ENCODE data around the gene NOTCH1.

Gene NOTCH1

DNA sequence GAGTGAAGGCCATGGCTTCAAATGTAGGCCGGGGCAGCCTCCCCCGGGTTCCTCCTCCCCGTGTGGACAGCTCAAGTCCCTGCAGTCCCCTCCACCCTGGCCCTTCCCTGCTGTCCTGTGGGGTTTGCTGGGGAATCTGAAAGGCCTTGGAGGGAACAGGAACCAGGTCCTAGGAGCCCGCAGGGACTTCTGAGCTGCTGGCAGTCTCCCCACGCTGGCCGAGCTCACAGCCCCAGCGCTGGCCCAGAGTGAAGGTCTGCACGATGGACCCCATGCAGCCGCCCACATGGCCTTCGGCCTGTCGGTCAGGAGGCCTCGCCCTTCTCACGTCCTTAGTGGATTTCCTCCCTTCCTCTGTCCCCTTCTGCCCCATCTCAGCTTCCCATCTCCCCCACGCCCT, 25.7 kb upstream of the NOTCH1 start:
- Mint-ChIP-seq H3K36me3 (ENCODE audit: low read depth) (no peaks in the 10 kb centered on the region), H3K9me3 (no peaks in the 10 kb centered on the region), H3K27ac (no peak overlapping the region), H3K4me1 (peaks cover 2% of the 10 kb centered on the region), H3K4me3 (no peak overlapping the region), H3K27me3 (no peaks in the 10 kb centered on the region)
- DNase-seq, result no peak
- ATAC-seq, result no peak

DNA sequence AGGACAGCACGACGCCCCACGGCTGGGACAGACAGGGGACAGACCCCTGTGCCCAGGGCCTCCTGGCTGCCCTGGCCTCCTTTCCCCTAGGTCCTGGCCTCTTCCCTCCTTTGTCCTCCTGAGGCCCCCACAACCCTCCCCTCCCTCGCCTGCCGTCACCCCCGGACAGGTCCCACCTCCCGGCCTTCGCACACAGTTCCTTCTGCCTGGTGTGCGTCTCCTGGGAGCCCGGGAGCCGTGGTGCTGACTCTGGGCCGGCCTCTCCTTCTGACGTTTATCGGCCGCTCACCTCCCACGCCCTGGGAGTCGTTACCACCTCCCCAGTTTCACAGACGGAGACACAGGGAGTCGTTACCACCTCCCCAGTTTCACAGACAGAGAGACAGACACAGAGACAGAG, 25.1 kb upstream of the NOTCH1 start:
- no peak for ATAC-seq
- H3K4me1 Mint-ChIP-seq, result no peaks in the 10 kb centered on the region
- H3K4me3 Mint-ChIP-seq, result no peak overlapping the region
- no peaks in the 10 kb centered on the region for H3K27me3 Mint-ChIP-seq
- no peaks in the 10 kb centered on the region for H3K36me3 Mint-ChIP-seq (ENCODE audit: low read depth)
- DNase-seq, result no peak
- no peaks in the 10 kb centered on the region for H3K9me3 Mint-ChIP-seq
- no peak overlapping the region for H3K27ac Mint-ChIP-seq

DNA sequence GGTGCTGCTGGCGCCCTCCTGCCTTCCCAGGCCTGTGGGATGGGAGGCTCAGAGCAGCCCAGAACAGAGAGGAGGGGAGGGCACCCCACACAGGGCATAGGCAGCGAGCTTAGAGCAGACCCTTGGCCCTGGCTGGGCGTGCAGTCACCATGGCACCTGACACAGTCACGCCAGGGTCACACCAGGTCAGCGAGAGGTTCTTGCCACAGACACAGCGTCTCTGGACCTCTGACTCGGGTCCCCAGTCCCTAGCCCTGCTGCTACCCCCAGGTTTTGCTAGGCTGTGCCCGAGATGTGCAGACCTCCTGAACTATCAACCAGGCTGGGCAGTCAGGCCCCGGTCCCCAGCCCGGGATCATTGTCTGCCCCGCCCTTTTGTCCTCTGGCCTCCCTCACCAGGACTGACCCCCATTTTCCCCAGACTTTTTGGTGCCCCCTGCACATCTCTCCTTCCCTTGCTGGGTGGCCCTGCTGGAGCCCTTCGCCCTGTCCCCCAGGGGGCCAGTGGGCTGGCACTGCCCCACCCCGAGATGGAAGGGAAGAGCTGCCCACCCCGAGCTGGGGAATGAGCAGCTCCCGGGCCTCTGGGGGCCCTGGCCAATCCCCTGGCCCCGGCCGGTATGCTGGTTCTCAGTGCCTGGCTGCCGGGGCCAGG, 24.5 kb upstream of the NOTCH1 start:
- DNase-seq (no peak), ATAC-seq (no peak)
- no peak overlapping the region for H3K27ac Mint-ChIP-seq
- H3K4me3 Mint-ChIP-seq, result no peak overlapping the region
- no peaks in the 10 kb centered on the region for H3K9me3 Mint-ChIP-seq
- no peaks in the 10 kb centered on the region for H3K4me1 Mint-ChIP-seq
- no peaks in the 10 kb centered on the region for H3K36me3 Mint-ChIP-seq (ENCODE audit: low read depth)
- no peaks in the 10 kb centered on the region for H3K27me3 Mint-ChIP-seq

DNA sequence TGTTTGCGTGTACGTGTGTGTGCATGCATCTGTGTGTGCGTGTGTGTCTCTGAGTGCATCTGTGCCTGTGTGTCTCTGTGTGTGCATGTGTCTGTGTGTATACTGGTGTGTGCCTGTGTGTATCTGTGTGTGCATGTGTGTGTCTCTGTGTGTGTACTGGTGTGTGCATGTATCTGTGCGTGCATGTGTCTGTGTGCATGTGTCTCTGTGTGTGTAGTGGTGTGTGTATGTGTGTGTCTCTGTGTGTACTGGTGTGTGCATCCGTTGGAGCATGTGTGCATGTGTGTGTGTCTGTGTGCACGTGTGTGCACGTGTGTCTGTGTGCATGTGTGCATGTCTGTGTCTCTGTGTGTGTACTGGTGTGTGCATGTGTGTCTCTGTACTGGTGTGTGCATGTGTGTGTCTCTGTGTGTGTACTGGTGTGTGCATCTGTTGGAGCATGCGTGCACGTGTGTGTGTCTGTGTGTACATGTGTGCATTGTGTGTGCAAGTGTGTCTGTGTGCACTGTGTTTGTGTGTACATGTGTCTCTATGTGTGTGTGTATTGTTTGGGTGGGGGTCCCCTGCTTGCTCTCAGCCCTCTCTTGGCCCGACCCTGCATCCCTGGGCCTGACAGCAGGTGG, 23.8 kb upstream of the NOTCH1 start:
- H3K36me3 Mint-ChIP-seq (ENCODE audit: low read depth), result no peaks in the 10 kb centered on the region
- no peak overlapping the region for H3K4me3 Mint-ChIP-seq
- H3K27me3 Mint-ChIP-seq, result no peaks in the 10 kb centered on the region
- DNase-seq, result no peak
- no peaks in the 10 kb centered on the region for H3K4me1 Mint-ChIP-seq
- no peaks in the 10 kb centered on the region for H3K9me3 Mint-ChIP-seq
- H3K27ac Mint-ChIP-seq, result peak overlapping the region; percentile 1
- ATAC-seq, result no peak

GRCh38 chr9:136568288-136569081, 22.6 kb upstream of the NOTCH1 start:
- H3K4me1 Mint-ChIP-seq, result no peaks in the 10 kb centered on the region
- H3K27me3 Mint-ChIP-seq, result no peaks in the 10 kb centered on the region
- no peaks in the 10 kb centered on the region for H3K36me3 Mint-ChIP-seq (ENCODE audit: low read depth)
- H3K27ac Mint-ChIP-seq, result no peak overlapping the region
- H3K9me3 Mint-ChIP-seq, result no peaks in the 10 kb centered on the region
- H3K4me3 Mint-ChIP-seq, result no peak overlapping the region
- DNase-seq, result no peak
- no peak for ATAC-seq

GRCh38 chr9:136567651-136568287, 21.9 kb upstream of the NOTCH1 start:
- no peak for DNase-seq
- Mint-ChIP-seq H3K4me3 (no peak overlapping the region), H3K27me3 (no peaks in the 10 kb centered on the region), H3K27ac (no peak overlapping the region), H3K4me1 (no peaks in the 10 kb centered on the region), H3K36me3 (ENCODE audit: low read depth) (no peaks in the 10 kb centered on the region), H3K9me3 (no peaks in the 10 kb centered on the region)
- ATAC-seq, result no peak

GRCh38 chr9:136566901-136567300, 21.1 kb upstream of the NOTCH1 start:
- H3K9me3 Mint-ChIP-seq, result no peaks in the 10 kb centered on the region
- H3K4me3 Mint-ChIP-seq, result no peak overlapping the region

DNA sequence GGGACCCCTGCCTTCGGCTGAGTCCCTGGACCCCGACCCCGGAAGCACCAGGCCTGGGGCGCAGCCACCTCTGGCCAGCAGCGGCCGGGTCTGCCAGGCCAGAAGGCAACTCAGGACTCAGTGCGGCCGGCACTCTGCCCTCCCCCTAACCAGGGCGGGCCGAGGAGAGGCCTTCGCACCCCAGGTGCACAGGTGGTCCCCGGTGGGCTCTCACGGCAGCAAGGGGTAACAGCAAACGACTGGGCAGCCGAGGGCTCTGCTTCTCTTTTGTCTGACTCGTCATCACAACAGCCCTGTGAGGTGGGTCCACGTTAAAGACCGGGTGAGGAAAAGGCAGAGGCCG, 20.7 kb upstream of the NOTCH1 start:
- H3K36me3 Mint-ChIP-seq (ENCODE audit: low read depth), result no peaks in the 10 kb centered on the region
- no peaks in the 10 kb centered on the region for H3K27me3 Mint-ChIP-seq
- H3K4me3 Mint-ChIP-seq, result no peak overlapping the region
- no peak for ATAC-seq
- DNase-seq, result no peak
- no peaks in the 10 kb centered on the region for H3K9me3 Mint-ChIP-seq
- no peak overlapping the region for H3K27ac Mint-ChIP-seq
- H3K4me1 Mint-ChIP-seq, result no peaks in the 10 kb centered on the region

More at GRCh38 chr9:136566901-136567300, 21.1 kb upstream of the NOTCH1 start:
- ATAC-seq (no peak), DNase-seq (no peak)
- Mint-ChIP-seq H3K4me1 (no peaks in the 10 kb centered on the region), H3K27me3 (no peaks in the 10 kb centered on the region), H3K27ac (no peak overlapping the region), H3K36me3 (ENCODE audit: low read depth) (no peaks in the 10 kb centered on the region)

- Mint-ChIP-seq H3K4me3 (no peak overlapping the region), H3K9me3 (no peaks in the 10 kb centered on the region), H3K27me3 (no peaks in the 10 kb centered on the region), H3K4me1 (no peaks in the 10 kb centered on the region), H3K27ac (no peak overlapping the region), H3K36me3 (ENCODE audit: low read depth) (no peaks in the 10 kb centered on the region)
- DNase-seq (no peak), ATAC-seq (no peak)
These were observed 20.1 kb upstream of the NOTCH1 start for GRCh38 chr9:136565715-136566552.

- Mint-ChIP-seq H3K36me3 (ENCODE audit: low read depth) (no peaks in the 10 kb centered on the region), H3K27me3 (no peaks in the 10 kb centered on the region), H3K4me3 (no peak overlapping the region), H3K4me1 (no peaks in the 10 kb centered on the region), H3K27ac (no peak overlapping the region), H3K9me3 (no peaks in the 10 kb centered on the region)
- DNase-seq (no peak), ATAC-seq (no peak)
These were observed 19.4 kb upstream of the NOTCH1 start for GRCh38 chr9:136565086-136565714.

DNA sequence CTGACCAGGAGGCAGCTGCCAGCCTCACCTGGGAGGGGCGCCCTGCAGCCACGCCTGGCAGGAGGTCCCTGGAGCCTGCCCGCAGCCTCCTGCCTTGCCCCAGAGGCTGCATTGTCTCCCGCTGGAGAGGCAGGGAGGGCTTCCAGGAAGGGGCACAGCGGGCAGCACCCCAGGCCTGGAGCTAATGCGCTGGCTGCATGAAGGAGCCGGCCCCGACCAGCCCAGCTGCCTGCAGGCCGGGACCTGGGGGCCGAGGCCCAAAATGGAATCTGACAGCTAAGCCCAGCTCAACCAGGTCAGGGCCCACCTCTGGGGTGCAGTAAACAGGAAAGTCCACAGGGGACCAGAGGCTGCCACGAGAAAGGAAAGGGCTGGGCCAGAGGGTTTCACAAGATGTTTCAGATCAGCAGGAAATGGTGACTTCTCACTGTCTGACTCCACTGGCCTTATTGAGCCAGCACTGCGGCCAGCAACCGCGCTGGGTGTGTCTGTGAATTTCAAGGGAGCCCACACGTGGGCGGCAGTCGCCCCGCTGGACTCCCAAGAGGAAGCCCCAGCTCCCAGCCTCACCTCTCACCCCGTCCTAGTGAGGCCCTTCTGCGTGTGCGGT, 18.6 kb upstream of the NOTCH1 start:
- no peaks in the 10 kb centered on the region for H3K27me3 Mint-ChIP-seq
- no peaks in the 10 kb centered on the region for H3K36me3 Mint-ChIP-seq (ENCODE audit: low read depth)
- no peaks in the 10 kb centered on the region for H3K9me3 Mint-ChIP-seq
- DNase-seq (no peak), ATAC-seq (no peak)
- H3K4me3 Mint-ChIP-seq, result no peak overlapping the region
- H3K27ac Mint-ChIP-seq, result no peak overlapping the region
- H3K4me1 Mint-ChIP-seq, result no peaks in the 10 kb centered on the region

GRCh38 chr9:136563646-136564325, 17.9 kb upstream of the NOTCH1 start:
- DNase-seq (no peak), ATAC-seq (no peak)
- Mint-ChIP-seq H3K27me3 (no peaks in the 10 kb centered on the region), H3K4me3 (no peak overlapping the region), H3K36me3 (ENCODE audit: low read depth) (no peaks in the 10 kb centered on the region), H3K27ac (no peak overlapping the region), H3K9me3 (no peaks in the 10 kb centered on the region), H3K4me1 (peaks cover 2% of the 10 kb centered on the region)

DNA sequence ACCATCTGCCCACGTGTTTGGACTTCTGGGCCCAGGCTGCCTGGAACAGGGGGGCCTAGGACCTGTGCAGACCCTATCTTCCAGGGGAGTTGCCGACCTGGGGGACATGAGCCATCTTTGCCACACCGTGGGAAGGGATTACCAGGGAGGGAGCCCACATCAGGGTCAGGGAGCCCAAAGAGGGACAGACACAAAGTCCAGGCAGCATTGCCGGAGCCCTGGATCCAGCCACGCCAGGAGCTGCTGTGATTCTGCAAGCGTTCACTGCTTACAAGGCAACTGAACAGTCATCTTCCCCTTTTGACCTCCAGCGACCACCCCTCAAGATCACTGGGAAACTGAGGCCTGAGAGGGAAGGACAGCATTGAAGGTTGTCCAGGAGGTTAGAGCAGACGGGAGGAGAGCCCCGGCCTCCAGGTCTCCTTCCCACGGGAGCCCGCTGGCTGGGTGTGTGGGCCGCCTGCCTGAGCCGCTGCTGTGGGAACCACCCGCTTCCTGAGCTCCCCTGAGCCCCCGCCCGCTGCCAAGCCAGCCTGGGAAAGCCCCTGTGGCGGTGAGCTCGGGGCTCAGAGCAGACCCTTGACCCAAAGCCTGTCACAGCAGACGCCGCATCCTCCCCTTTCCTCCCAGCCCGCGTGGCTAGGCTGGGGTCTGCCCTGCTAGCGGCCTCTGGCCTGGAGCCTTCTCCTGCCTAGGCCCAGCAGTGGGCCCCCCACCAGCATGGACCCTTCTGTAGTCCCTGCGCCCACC, 17.1 kb upstream of the NOTCH1 start:
- Mint-ChIP-seq H3K27ac (no peak overlapping the region), H3K9me3 (no peaks in the 10 kb centered on the region), H3K4me1 (peaks cover 7% of the 10 kb centered on the region), H3K36me3 (ENCODE audit: low read depth) (no peaks in the 10 kb centered on the region), H3K27me3 (no peaks in the 10 kb centered on the region), H3K4me3 (no peak overlapping the region)
- ATAC-seq, result no peak
- no peak for DNase-seq
